SK-N-SH treated with all-trans-retinoic acid at 6 μM for 48 hours (cell line): Measurements from ENCODE around the gene ADAMTSL1.

Source experiments
- SNAI2 ChIP-seq: fragments of 250-450 bp; sonication (Bioruptor Pico); IDR thresholded peaks from 2 replicates; pipeline ENCODE4 v1.5.0; 2020; ENCODE audit warnings: mild to moderate bottlenecking, moderate library complexity
- TSHZ2 ChIP-seq: fragments of 250-450 bp; sonication (Bioruptor Pico); IDR thresholded peaks from 2 replicates; pipeline ENCODE4 v1.5.0; 2020; ENCODE audit warnings: mild to moderate bottlenecking, moderate library complexity
- ZFP30 ChIP-seq: fragments of 450-650 bp; formaldehyde crosslinking; IDR thresholded peaks from 2 replicates; pipeline ENCODE4 v1.5.0; 2022; ENCODE audit warnings: mild to moderate bottlenecking, moderate library complexity
- ZNF565 ChIP-seq: fragments of 450-650 bp; formaldehyde crosslinking; conservative IDR thresholded peaks from 2 replicates; pipeline ENCODE4 v1.5.0; 2020; ENCODE audit warnings: low read depth, mild to moderate bottlenecking, moderate library complexity
- TF ChIP-seq, protein P1 (sequence below): fragments of 250-450 bp; sonication (Bioruptor Pico); IDR thresholded peaks from 2 replicates; pipeline ENCODE4 v1.8.0; 2021; ENCODE audit warnings: low read depth, mild to moderate bottlenecking, moderate library complexity, borderline replicate concordance
- TF ChIP-seq, protein P2 (sequence below): fragments of 250-450 bp; sonication (Bioruptor Pico); IDR thresholded peaks from 2 replicates; pipeline ENCODE4 v1.8.0; 2020; ENCODE audit warnings: mild to moderate bottlenecking, moderate library complexity, borderline replicate concordance

GRCh38 chr9:18700714-18701113 lies 226.8 kb downstream of the ADAMTSL1 start:
- TF ChIP-seq TSHZ2 (CRISPR knock-in tag), result no peak
- TF ChIP-seq, protein P1, sequence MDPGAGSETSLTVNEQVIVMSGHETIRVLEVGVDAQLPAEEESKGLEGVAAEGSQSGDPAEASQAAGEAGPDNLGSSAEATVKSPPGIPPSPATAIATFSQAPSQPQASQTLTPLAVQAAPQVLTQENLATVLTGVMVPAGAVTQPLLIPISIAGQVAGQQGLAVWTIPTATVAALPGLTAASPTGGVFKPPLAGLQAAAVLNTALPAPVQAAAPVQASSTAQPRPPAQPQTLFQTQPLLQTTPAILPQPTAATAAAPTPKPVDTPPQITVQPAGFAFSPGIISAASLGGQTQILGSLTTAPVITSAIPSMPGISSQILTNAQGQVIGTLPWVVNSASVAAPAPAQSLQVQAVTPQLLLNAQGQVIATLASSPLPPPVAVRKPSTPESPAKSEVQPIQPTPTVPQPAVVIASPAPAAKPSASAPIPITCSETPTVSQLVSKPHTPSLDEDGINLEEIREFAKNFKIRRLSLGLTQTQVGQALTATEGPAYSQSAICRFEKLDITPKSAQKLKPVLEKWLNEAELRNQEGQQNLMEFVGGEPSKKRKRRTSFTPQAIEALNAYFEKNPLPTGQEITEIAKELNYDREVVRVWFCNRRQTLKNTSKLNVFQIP (CRISPR knock-in tag), result no peak
- TF ChIP-seq, protein P2, sequence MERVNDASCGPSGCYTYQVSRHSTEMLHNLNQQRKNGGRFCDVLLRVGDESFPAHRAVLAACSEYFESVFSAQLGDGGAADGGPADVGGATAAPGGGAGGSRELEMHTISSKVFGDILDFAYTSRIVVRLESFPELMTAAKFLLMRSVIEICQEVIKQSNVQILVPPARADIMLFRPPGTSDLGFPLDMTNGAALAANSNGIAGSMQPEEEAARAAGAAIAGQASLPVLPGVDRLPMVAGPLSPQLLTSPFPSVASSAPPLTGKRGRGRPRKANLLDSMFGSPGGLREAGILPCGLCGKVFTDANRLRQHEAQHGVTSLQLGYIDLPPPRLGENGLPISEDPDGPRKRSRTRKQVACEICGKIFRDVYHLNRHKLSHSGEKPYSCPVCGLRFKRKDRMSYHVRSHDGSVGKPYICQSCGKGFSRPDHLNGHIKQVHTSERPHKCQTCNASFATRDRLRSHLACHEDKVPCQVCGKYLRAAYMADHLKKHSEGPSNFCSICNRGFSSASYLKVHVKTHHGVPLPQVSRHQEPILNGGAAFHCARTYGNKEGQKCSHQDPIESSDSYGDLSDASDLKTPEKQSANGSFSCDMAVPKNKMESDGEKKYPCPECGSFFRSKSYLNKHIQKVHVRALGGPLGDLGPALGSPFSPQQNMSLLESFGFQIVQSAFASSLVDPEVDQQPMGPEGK, result no peak
- TF ChIP-seq SNAI2 (CRISPR knock-in tag), result no peak
- no peak for TF ChIP-seq ZFP30
- TF ChIP-seq ZNF565 (CRISPR knock-in tag), result no peak
